ENCODE results near the gene PUSL1.

PUSL1 gene

DNA sequence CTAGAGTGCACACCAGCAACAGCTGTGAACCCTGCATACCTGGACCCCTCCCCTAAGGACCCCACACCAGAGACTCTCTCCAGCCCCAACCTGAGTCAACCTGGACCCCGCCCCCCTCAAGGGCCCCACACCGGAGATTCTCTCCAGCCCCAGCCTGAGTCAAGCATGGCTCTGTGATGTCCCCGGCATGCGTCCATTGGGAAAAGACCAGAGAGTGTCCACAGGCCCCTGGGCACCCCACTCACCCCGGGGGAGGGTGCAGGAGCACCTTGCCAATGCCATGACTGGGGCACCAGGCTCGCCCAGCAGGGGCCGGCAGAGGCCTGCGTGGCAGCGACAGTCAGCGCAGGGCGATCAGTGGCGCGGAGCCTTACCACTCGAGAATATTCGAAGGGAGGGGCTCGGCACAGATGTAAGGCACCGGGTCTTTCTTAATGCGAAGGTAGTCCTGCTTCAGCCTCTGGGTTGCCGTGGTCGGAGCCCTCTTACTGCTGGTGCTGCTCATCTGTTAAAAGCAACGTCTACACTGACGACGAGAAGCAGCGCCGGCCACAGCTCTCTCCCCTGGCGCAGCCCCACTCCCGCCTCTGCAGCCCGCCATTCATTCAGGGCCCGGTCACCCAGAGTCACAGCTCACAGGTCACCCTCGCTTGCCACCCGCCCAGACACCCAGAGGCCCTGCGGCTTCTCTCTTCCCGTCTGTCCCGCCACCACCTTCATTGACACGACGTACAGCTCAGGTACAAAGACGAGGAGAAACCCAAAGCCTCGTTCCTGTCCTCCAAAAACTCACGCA, 40.7 kb upstream of the PUSL1 start:
- ChIA-PET CTCF (interaction anchor here (0.6 to 1.1 kb wide), 2 partner anchors 10 to 53 kb away, joined by 3 read pairs; no protein-coding TSS in a partner anchor), POLR2A (interaction anchor here (1.2 kb wide), 1 partner anchor 10 kb away, joined by 3 read pairs; no protein-coding TSS in a partner anchor)
- Histone ChIP-seq H3K4me1 (ENCODE audit: control insufficient read depth, insufficient read depth, low read length) (0 out of 2 replicates have a peak, but pooled peaks cover 4% of the 10 kb centered on the region), H3K9me3 (ENCODE audit: control insufficient read depth, insufficient read depth, low read depth, low read length) (no peaks in the 10 kb centered on the region), H3K36me3 (ENCODE audit: control insufficient read depth in 2 of 2, insufficient read depth in 1 of 2, low read length in 2 of 2) (peaks cover 7 to 92% of the 10 kb centered on the region in 2 experiments; a peak in 2 of 3 replicates), H3K27ac (ENCODE audit: extremely low read depth, low read depth, low read length) (no peak overlapping the region), H3K4me3 (ENCODE audit: low read depth, low read length) (no peak overlapping the region)
- no peak for TF ChIP-seq ZNF132 (tag by site-specific recombination; IDR thresholded peaks at IDR 0.05; ENCODE audit: borderline replicate concordance)
- no peak for TF ChIP-seq SCRT1 (tag by site-specific recombination; IDR thresholded peaks at IDR 0.05; ENCODE audit: borderline replicate concordance)
- TF ChIP-seq PRDM6 (tag by site-specific recombination; IDR thresholded peaks at IDR 0.05): no peak
- no peak for TF ChIP-seq TSHZ1 (tag by site-specific recombination; IDR thresholded peaks at IDR 0.05; ENCODE audit: borderline replicate concordance)
- TF ChIP-seq, protein P1, sequence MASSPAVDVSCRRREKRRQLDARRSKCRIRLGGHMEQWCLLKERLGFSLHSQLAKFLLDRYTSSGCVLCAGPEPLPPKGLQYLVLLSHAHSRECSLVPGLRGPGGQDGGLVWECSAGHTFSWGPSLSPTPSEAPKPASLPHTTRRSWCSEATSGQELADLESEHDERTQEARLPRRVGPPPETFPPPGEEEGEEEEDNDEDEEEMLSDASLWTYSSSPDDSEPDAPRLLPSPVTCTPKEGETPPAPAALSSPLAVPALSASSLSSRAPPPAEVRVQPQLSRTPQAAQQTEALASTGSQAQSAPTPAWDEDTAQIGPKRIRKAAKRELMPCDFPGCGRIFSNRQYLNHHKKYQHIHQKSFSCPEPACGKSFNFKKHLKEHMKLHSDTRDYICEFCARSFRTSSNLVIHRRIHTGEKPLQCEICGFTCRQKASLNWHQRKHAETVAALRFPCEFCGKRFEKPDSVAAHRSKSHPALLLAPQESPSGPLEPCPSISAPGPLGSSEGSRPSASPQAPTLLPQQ (tag by site-specific recombination; IDR thresholded peaks at IDR 0.05): no peak
- TF ChIP-seq OSR2 (tag by site-specific recombination; IDR thresholded peaks at IDR 0.05): no peak
- no peak for TF ChIP-seq ZNF157 (tag by site-specific recombination; IDR thresholded peaks at IDR 0.05)
- TF ChIP-seq ZBTB11 (tag by site-specific recombination; conservative IDR thresholded peaks at IDR 0.05; ENCODE audit: low read depth): no peak
- no peak for TF ChIP-seq ZXDB (tag by site-specific recombination; IDR thresholded peaks at IDR 0.05)
- TF ChIP-seq ZNF23 (tag by site-specific recombination; IDR thresholded peaks at IDR 0.05; ENCODE audit: borderline replicate concordance): no peak

GRCh38 chr1:1268284-1268682, 40.1 kb upstream of the PUSL1 start:
- H3K27ac ChIP-seq (ENCODE audit: extremely low read depth, low read depth, low read length): no peak overlapping the region
- H3K9me3 ChIP-seq (ENCODE audit: control insufficient read depth, insufficient read depth, low read depth, low read length): no peaks in the 10 kb centered on the region
- H3K4me1 ChIP-seq (ENCODE audit: control insufficient read depth, insufficient read depth, low read length): 0 out of 2 replicates have a peak, but pooled peaks cover 4% of the 10 kb centered on the region
- ChIA-PET CTCF (interaction anchor here (1.1 kb wide), 1 partner anchor 53 kb away, joined by 3 read pairs; no protein-coding TSS in a partner anchor), POLR2A (interaction anchor here (1.2 kb wide), 1 partner anchor 9 kb away, joined by 3 read pairs; no protein-coding TSS in a partner anchor)
- H3K4me3 ChIP-seq (ENCODE audit: low read depth, low read length): no peak overlapping the region
- peaks cover 7 to 86% of the 10 kb centered on the region in 2 experiments; a peak in 2 of 3 replicates for H3K36me3 ChIP-seq (ENCODE audit: control insufficient read depth in 2 of 2, insufficient read depth in 1 of 2, low read length in 2 of 2)
- TF ChIP-seq ZNF664 (tag by site-specific recombination; IDR thresholded peaks at IDR 0.05) (no peak), ZNF654 (tag by site-specific recombination; IDR thresholded peaks at IDR 0.05; ENCODE audit: low read depth) (no peak), ZSCAN30 (tag by site-specific recombination; IDR thresholded peaks at IDR 0.05) (no peak), PRDM2 (tag by site-specific recombination; IDR thresholded peaks at IDR 0.05; ENCODE audit: borderline replicate concordance) (no peak)

Data from HEK293 (cell line).